B cell (primary cell): ENCODE results near the gene KCNN2. TPM values are rescaled to one million over a fixed set of nuclear protein-coding genes. Genes with fewer than 3 reads are reported as not detected.

Source experiments
- ATAC-seq: fragments of 200-7000 bp; cut with Tn5 transposase; one replicate; pipeline ENCODE4 v1.10.0; 2021; ENCODE audit warnings: low read depth, mild to moderate bottlenecking, moderate number of reproducible peaks, moderate library complexity
- CTCF ChIA-PET: fragments of 350-600 bp; sonication (Branson Sonifier 250); formaldehyde crosslinking; loops from one replicate; lab custom pipeline; 2021; ENCODE audit warnings: antibody characterized with exemption, inconsistent platforms; lab: Charles Lee
- POLR2A ChIA-PET: fragments of 350-600 bp; sonication (Branson Sonifier 250); formaldehyde crosslinking; loops from one replicate; lab custom pipeline; 2021; ENCODE audit warnings: antibody characterized with exemption; lab: Charles Lee
- DNase-seq: peaks from one replicate; pipeline ENCODE4 v3.0.0; 2013
- H2AFZ ChIP-seq: 2 replicates; pipeline ENCODE4 v1.6.1; 2012; ENCODE audit warnings: mild to moderate bottlenecking, low read depth, low read length; ENCODE audit not compliant: insufficient read depth, poor library complexity, severe bottlenecking
- H3K27ac ChIP-seq, 2 donors: 1 replicate in 1 of 2; 2 replicates in 1 of 2; pipeline ENCODE4 v1.5.1; 2012 to 2013; ENCODE audit warnings: low read length in 2 of 2, mild to moderate bottlenecking in 2 of 2, moderate library complexity in 1 of 2
- H3K27me3 ChIP-seq, 4 experiments: fragments of 200-600 bp in 1 of 4; sonication (generic) in 1 of 4; replicated peaks in 1 of 4; 1 replicate in 2 of 4; 2 replicates in 2 of 4; pipeline versions ENCODE4 v1.6.1 to v1.7.0; 2013 to 2016; ENCODE audit warnings: low read length in 3 of 4, mild to moderate bottlenecking in 2 of 4, mixed read lengths in 1 of 4, moderate library complexity in 1 of 4; ENCODE audit not compliant: insufficient read depth in 4 of 4, control insufficient read depth in 3 of 4; ENCODE audit errors: control extremely low read depth in 1 of 4
- H3K36me3 ChIP-seq, 2 experiments: replicated peaks in 1 of 2; 1 replicate in 1 of 2; 2 replicates in 1 of 2; pipeline versions ENCODE4 v1.6.1 to v1.7.1; 2013; ENCODE audit warnings: low read length in 1 of 2; ENCODE audit not compliant: insufficient read depth in 2 of 2, control insufficient read depth in 1 of 2; ENCODE audit errors: control extremely low read depth in 1 of 2, extremely low read depth in 1 of 2
- H3K4me1 ChIP-seq, 2 donors: fragments of 200-600 bp in 1 of 2; sonication (generic) in 1 of 2; 1 replicate in 1 of 2; 2 replicates in 1 of 2; pipeline versions ENCODE4 v1.5.1 to v1.6.1; 2013 to 2017; ENCODE audit warnings: low read length in 2 of 2; ENCODE audit not compliant: control insufficient read depth in 2 of 2, insufficient read depth in 2 of 2
- H3K4me2 ChIP-seq: replicated peaks from 2 replicates; pipeline ENCODE3; 2012; ENCODE audit warnings: mild to moderate bottlenecking, low read depth, low read length; ENCODE audit not compliant: poor library complexity, severe bottlenecking
- H3K4me3 ChIP-seq, 5 experiments: fragments of 200-600 bp in 1 of 5; sonication (generic) in 1 of 5; 1 replicate in 3 of 5; 2 replicates in 2 of 5; pipeline versions ENCODE4 v1.5.1 to v1.7.0; 2011 to 2016; ENCODE audit warnings: low read length in 4 of 5, mild to moderate bottlenecking in 4 of 5, low read depth in 2 of 5, control low read depth in 1 of 5, moderate library complexity in 1 of 5; ENCODE audit not compliant: insufficient read depth in 1 of 5; ENCODE audit errors: control extremely low read depth in 1 of 5, extremely low read depth in 1 of 5
- H3K79me2 ChIP-seq: fragments of 200-600 bp; sonication (generic); one replicate; pipeline ENCODE4 v1.6.0; 2016; ENCODE audit warnings: low read length; ENCODE audit not compliant: control insufficient read depth, insufficient read depth
- H3K9ac ChIP-seq: fragments of 200-600 bp; sonication (generic); 2 replicates; pipeline ENCODE4 v1.6.1; 2017; ENCODE audit warnings: mild to moderate bottlenecking, low read length, moderate library complexity
- H3K9me3 ChIP-seq, 3 donors: one replicate each; pipeline versions ENCODE4 v1.6.1 to v1.7.1; 2013; ENCODE audit warnings: low read length in 2 of 3; ENCODE audit not compliant: control insufficient read depth in 2 of 3, insufficient read depth in 1 of 3; ENCODE audit errors: control extremely low read depth in 1 of 3
- H4K20me1 ChIP-seq: 2 replicates; pipeline ENCODE4 v1.6.0; 2012; ENCODE audit warnings: mild to moderate bottlenecking, low read length; ENCODE audit not compliant: insufficient read depth, control insufficient read depth, poor library complexity, severe bottlenecking
- H3K27ac Mint-ChIP-seq: one replicate; pipeline ENCODE4 v1.8.0; 2021; ENCODE audit warnings: mixed read lengths
- H3K27me3 Mint-ChIP-seq: one replicate; pipeline ENCODE4 v1.8.0; 2021; ENCODE audit warnings: mixed read lengths
- H3K4me1 Mint-ChIP-seq: one replicate; pipeline ENCODE4 v1.8.0; 2021; ENCODE audit warnings: mixed read lengths
- H3K4me3 Mint-ChIP-seq: one replicate; pipeline ENCODE4 v1.8.0; 2021; ENCODE audit warnings: mixed read lengths
- H3K9me3 Mint-ChIP-seq: one replicate; pipeline ENCODE4 v1.8.0; 2022; ENCODE audit warnings: mixed read lengths; ENCODE audit not compliant: insufficient read depth
- EZH2 ChIP-seq: IDR thresholded peaks from 2 replicates; pipeline ENCODE4 v1.6.1; 2012; ENCODE audit warnings: borderline replicate concordance, low read depth, mild to moderate bottlenecking, moderate library complexity, low read length; ENCODE audit not compliant: insufficient read depth, poor library complexity, severe bottlenecking
- WGBS: methylation state at CpG from one replicate; pipeline ENCODE4 v1.1.5; 2013; ENCODE audit warnings: missing lambda C conversion rate; ENCODE audit not compliant: insufficient coverage; 5-methylcytosine and 5-hydroxymethylcytosine counted together
- intact Hi-C: fragments of 100-400 bp; cut with micrococcal nuclease; formaldehyde crosslinking; loops from one replicate; pipeline ENCODE4 v1.10.0; 2022
- polyA plus RNA-seq: library from polyadenylated mRNA; depleted of rRNA; stranded (reverse); fragments of >200 nt; gene quantifications from 2 replicates; pipeline ENCODE4 v1.2.3, GENCODE V29; 2012
- total RNA-seq, 2 donors: library from RNA; stranded (reverse); fragments of 120-200 nt in 1 of 2; gene quantifications; 1 replicate in 1 of 2; 2 replicates in 1 of 2; pipeline versions ENCODE4 v1.2.3 to v1.2.4, GENCODE V29; 2013 to 2022
- TF ChIP-seq, protein P1 (sequence below): fragments of 200-600 bp; IDR thresholded peaks from one replicate; pipeline ENCODE4 v1.8.0; 2022; ENCODE audit warnings: antibody characterized with exemption, mild to moderate bottlenecking

Gene KCNN2
- total and polyA plus RNA-seq, 2 donors (not counting 1 experiment from before 2014, with no cell fraction given), result not detected

DNA sequence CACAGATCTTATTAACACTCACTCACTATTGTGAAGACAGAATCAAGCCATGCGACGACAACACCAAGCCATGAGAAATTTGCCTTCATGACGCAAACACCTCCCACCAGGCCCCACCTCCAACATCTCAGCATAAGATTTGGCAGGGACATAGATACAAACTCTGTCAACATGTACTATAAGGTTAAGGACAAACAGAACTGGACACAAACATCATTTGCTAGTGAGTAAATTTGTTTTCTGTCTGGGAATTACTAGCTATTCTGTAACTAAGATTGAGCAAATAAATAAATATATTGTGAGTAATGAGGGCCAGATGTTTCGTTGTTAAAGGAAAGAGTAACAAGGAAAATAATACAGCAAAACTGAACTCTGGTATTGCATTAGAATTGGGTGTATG is 15.7 kb upstream of the KCNN2 start:
- H3K4me1 Mint-ChIP-seq, result no peaks in the 10 kb centered on the region
- no peak overlapping the region for H3K4me3 ChIP-seq
- no peak overlapping the region for H3K27ac Mint-ChIP-seq
- DNase-seq (no peak), ATAC-seq (no peak)
- no peak overlapping the region for H3K4me2 ChIP-seq
- no peaks in the 10 kb centered on the region for H3K36me3 ChIP-seq
- no peak overlapping the region for H3K9ac ChIP-seq
- no peaks in the 10 kb centered on the region for H3K9me3 Mint-ChIP-seq
- no peaks in the 10 kb centered on the region for H4K20me1 ChIP-seq
- WGBS, result no CpG with 5 or more reads among the region's 4 CpGs
- intact Hi-C loops, result no loop called here
- no peaks in the 10 kb centered on the region for H3K27me3 ChIP-seq
- no peaks in the 10 kb centered on the region for H3K79me2 ChIP-seq
- no peak overlapping the region for H3K27ac ChIP-seq
- H3K4me1 ChIP-seq, result no peaks in the 10 kb centered on the region
- ChIA-PET POLR2A (no interaction called here), CTCF (no interaction called here)
- no peak overlapping the region for H3K4me3 Mint-ChIP-seq
- H2AFZ ChIP-seq, result no peak overlapping the region
- H3K27me3 Mint-ChIP-seq, result peaks cover 6% of the 10 kb centered on the region
- TF ChIP-seq, protein P1, sequence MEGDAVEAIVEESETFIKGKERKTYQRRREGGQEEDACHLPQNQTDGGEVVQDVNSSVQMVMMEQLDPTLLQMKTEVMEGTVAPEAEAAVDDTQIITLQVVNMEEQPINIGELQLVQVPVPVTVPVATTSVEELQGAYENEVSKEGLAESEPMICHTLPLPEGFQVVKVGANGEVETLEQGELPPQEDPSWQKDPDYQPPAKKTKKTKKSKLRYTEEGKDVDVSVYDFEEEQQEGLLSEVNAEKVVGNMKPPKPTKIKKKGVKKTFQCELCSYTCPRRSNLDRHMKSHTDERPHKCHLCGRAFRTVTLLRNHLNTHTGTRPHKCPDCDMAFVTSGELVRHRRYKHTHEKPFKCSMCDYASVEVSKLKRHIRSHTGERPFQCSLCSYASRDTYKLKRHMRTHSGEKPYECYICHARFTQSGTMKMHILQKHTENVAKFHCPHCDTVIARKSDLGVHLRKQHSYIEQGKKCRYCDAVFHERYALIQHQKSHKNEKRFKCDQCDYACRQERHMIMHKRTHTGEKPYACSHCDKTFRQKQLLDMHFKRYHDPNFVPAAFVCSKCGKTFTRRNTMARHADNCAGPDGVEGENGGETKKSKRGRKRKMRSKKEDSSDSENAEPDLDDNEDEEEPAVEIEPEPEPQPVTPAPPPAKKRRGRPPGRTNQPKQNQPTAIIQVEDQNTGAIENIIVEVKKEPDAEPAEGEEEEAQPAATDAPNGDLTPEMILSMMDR, result no peak
- TF ChIP-seq EZH2, result no peak
- no peaks in the 10 kb centered on the region for H3K9me3 ChIP-seq

DNA sequence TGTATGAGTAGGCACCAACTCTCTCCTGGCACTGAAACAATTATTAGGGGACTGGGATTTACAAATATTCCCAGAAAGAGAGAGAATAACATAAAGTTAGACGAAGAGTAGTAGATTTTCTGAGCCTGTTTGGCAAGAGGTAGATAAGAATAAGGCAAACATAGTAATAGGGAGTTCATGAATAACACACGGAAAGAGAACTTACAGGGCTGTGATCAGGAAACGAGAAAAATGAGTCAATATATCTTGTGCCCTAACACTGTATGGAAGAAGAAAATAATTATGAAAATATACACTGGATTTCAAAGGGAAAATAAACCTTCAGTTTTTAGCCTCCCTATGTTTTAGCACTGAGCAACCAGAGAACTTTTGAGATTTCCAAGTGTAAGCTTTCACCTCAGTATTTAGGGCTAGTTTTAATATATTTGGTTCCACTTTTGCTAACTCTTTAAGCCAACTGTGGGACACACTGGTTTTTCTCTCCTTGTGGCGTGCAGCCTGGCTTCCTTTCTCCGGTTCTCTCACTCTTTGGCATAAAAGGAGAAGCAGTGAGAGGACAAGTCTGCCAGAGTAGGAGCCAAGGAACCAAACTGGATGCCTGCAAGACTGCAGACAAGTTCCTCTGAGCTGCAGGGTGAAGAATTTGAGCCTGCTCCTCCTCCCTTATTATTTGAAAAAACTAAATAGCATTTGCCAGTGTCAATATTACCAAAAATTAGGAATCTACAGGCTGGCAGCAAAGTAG is 6.6 kb upstream of the KCNN2 start:
- no peak for ATAC-seq
- Histone ChIP-seq H3K4me1 (no peaks in the 10 kb centered on the region), H3K4me3 (no peak overlapping the region), H3K36me3 (no peaks in the 10 kb centered on the region), H4K20me1 (no peaks in the 10 kb centered on the region), H3K9ac (no peak overlapping the region), H3K27ac (no peak overlapping the region), H3K9me3 (no peaks in the 10 kb centered on the region), H3K79me2 (no peaks in the 10 kb centered on the region), H3K4me2 (no peak overlapping the region), H3K27me3 (peaks cover 0 to 20% (median 1%) of the 10 kb centered on the region in 4 experiments), H2AFZ (no peak overlapping the region)
- 69% methylated on average over 2 of the region's 5 CpGs for WGBS
- Mint-ChIP-seq H3K27me3 (peaks cover 20% of the 10 kb centered on the region), H3K4me1 (no peaks in the 10 kb centered on the region), H3K27ac (no peak overlapping the region), H3K9me3 (no peaks in the 10 kb centered on the region), H3K4me3 (no peak overlapping the region)
- no peak for DNase-seq
- CTCF ChIA-PET, result no interaction called here
- POLR2A ChIA-PET, result no interaction called here
- TF ChIP-seq, protein P1, result no peak
- no peak for TF ChIP-seq EZH2
- intact Hi-C loops, result no loop called here
